ENCODE measurements around the gene KCNV2.

DNA sequence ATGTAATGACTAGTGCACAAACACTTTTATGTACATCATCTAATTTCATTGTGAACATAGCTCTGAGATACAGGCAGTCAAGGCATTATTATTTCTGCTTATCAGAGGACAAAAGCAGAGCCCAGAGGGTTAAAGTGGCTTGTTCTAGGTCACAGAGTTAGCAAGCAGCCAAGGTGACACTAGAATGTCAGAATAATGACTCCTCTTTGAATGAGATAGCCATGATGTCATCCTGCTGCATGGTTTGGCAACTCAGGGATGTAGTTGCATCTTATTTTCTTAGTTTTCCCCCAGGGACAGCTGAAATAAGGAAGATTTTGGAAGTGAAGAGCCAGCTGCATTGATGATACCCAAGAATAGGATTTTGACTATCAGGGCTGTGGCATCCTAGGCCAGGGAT lies 54.4 kb downstream of the KCNV2 start:
- TF ChIP-seq SP1 (IDR thresholded peaks at IDR 0.05), result no peak
- TF ChIP-seq, protein P1, sequence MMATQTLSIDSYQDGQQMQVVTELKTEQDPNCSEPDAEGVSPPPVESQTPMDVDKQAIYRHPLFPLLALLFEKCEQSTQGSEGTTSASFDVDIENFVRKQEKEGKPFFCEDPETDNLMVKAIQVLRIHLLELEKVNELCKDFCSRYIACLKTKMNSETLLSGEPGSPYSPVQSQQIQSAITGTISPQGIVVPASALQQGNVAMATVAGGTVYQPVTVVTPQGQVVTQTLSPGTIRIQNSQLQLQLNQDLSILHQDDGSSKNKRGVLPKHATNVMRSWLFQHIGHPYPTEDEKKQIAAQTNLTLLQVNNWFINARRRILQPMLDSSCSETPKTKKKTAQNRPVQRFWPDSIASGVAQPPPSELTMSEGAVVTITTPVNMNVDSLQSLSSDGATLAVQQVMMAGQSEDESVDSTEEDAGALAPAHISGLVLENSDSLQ (IDR thresholded peaks at IDR 0.05), result no peak
- TF ChIP-seq BHLHE40 (IDR thresholded peaks at IDR 0.05; ENCODE audit: borderline replicate concordance), result no peak
- no peak for TF ChIP-seq FOXK2 (IDR thresholded peaks at IDR 0.05)
- no peak for TF ChIP-seq L3MBTL2 (conservative IDR thresholded peaks at IDR 0.05)
- no peak for TF ChIP-seq ARNT (IDR thresholded peaks at IDR 0.05)
- no peak for TF ChIP-seq ELF4 (IDR thresholded peaks at IDR 0.05)
- TF ChIP-seq TARDBP (IDR thresholded peaks at IDR 0.05), result no peak
